GM23338 (cell line): ENCODE data around the gene MET. TPM values are rescaled to one million over a fixed set of nuclear protein-coding genes. Genes with fewer than 3 reads are reported as not detected.

Experiments
- ATAC-seq: fragments of 200-7000 bp; cut with Tn5 transposase; 3 replicates; pipeline ENCODE4 v1.9.1; 2020
- DNase-seq: peaks from one replicate; pipeline ENCODE4 v3.0.0-alpha.2; 2015; ENCODE audit warnings: low spot score
- H2AFZ ChIP-seq: fragments of 200-600 bp; sonication (generic); 2 replicates; pipeline ENCODE4 v1.8.0; 2016; ENCODE audit warnings: antibody characterized with exemption, mild to moderate bottlenecking, moderate library complexity
- H3F3A ChIP-seq: fragments of 200-600 bp; sonication (generic); replicated peaks from 2 replicates; pipeline ENCODE4 v1.8.0; 2017; ENCODE audit warnings: antibody characterized with exemption, mixed run types, low read depth
- H3K27ac ChIP-seq: fragments of 200-600 bp; sonication (generic); 2 replicates; pipeline ENCODE4 v1.6.1; 2016; ENCODE audit warnings: low read depth
- H3K27me3 ChIP-seq: fragments of 200-600 bp; sonication (generic); 2 replicates; pipeline ENCODE4 v1.8.0; 2016; ENCODE audit warnings: mild to moderate bottlenecking, mixed run types, moderate library complexity; ENCODE audit not compliant: insufficient read depth
- H3K36me3 ChIP-seq: fragments of 200-600 bp; sonication (generic); 2 replicates; pipeline ENCODE4 v1.8.0; 2016; ENCODE audit warnings: mild to moderate bottlenecking; ENCODE audit not compliant: insufficient read depth
- H3K4me1 ChIP-seq: fragments of 200-600 bp; sonication (generic); 2 replicates; pipeline ENCODE4 v1.8.0; 2016; ENCODE audit warnings: mild to moderate bottlenecking, moderate library complexity; ENCODE audit not compliant: insufficient read depth
- H3K4me2 ChIP-seq: fragments of 200-600 bp; sonication (generic); 2 replicates; pipeline ENCODE4 v1.7.1; 2017; ENCODE audit warnings: mixed run types
- H3K4me3 ChIP-seq: fragments of 200-600 bp; sonication (generic); 2 replicates; pipeline ENCODE4 v1.6.1; 2016; ENCODE audit warnings: mixed run types
- H3K79me2 ChIP-seq: fragments of 200-600 bp; sonication (generic); replicated peaks from 2 replicates; pipeline ENCODE4 v1.8.0; 2017; ENCODE audit warnings: mild to moderate bottlenecking; ENCODE audit not compliant: insufficient read depth
- H3K9me2 ChIP-seq: fragments of 200-600 bp; sonication (generic); 2 replicates; pipeline ENCODE4 v1.8.0; 2017; ENCODE audit not compliant: insufficient read depth
- H4K20me1 ChIP-seq: fragments of 200-600 bp; sonication (generic); replicated peaks from 2 replicates; pipeline ENCODE4 v1.8.0; 2017; ENCODE audit warnings: mild to moderate bottlenecking; ENCODE audit not compliant: insufficient read depth
- H3K27ac Mint-ChIP-seq: 2 replicates; pipeline ENCODE4 v1.8.0; 2020; ENCODE audit warnings: inconsistent platforms, mild to moderate bottlenecking, moderate library complexity, mixed read lengths
- H3K27me3 Mint-ChIP-seq: 3 replicates; pipeline ENCODE4 v1.8.0; 2022; ENCODE audit warnings: low read depth, mild to moderate bottlenecking, moderate library complexity, mixed read lengths, inconsistent platforms; ENCODE audit not compliant: insufficient read depth, poor library complexity
- H3K36me3 Mint-ChIP-seq: 3 replicates; pipeline ENCODE4 v1.8.0; 2021; ENCODE audit warnings: low read depth, mild to moderate bottlenecking, inconsistent platforms, moderate library complexity, mixed read lengths
- H3K4me1 Mint-ChIP-seq: 3 replicates; pipeline ENCODE4 v1.8.0; 2020; ENCODE audit warnings: mild to moderate bottlenecking, inconsistent platforms, mixed read lengths
- H3K4me3 Mint-ChIP-seq: 3 replicates; pipeline ENCODE4 v1.8.0; 2021; ENCODE audit warnings: moderate library complexity, mild to moderate bottlenecking, inconsistent platforms, mixed read lengths
- H3K9me3 Mint-ChIP-seq: 3 replicates; pipeline ENCODE4 v1.8.0; 2020; ENCODE audit warnings: moderate library complexity, mild to moderate bottlenecking, inconsistent platforms, mixed read lengths
- CTCF ChIP-seq, 2 experiments: fragments of 200-600 bp in 1 of 2; sonication (generic) in 1 of 2; conservative IDR thresholded peaks; 2 replicates each; pipeline versions ENCODE4 v1.5.1 to v1.6.1; 2016 to 2017; ENCODE audit warnings: antibody characterized with exemption in 2 of 2, low read depth in 2 of 2, mild to moderate bottlenecking in 2 of 2, moderate library complexity in 1 of 2
- ETS1 ChIP-seq: IDR thresholded peaks from 2 replicates; pipeline ENCODE4 v1.6.1; 2016; ENCODE audit warnings: antibody characterized with exemption
- EZH2phosphoT487 ChIP-seq: fragments of 200-600 bp; sonication (generic); IDR thresholded peaks from one replicate; pipeline ENCODE4 v1.8.1; 2018; ENCODE audit warnings: antibody characterized with exemption; ENCODE audit not compliant: unreplicated experiment
- JUNB ChIP-seq: IDR thresholded peaks from one replicate; pipeline ENCODE4 v1.6.1; 2016; ENCODE audit warnings: antibody characterized with exemption; ENCODE audit not compliant: unreplicated experiment
- POLR2AphosphoS5 ChIP-seq: IDR thresholded peaks from 2 replicates; pipeline ENCODE4 v1.6.1; 2016; ENCODE audit warnings: antibody characterized with exemption, low read depth
- REST ChIP-seq: IDR thresholded peaks from one replicate; pipeline ENCODE4 v1.6.1; 2018; ENCODE audit warnings: antibody characterized with exemption; ENCODE audit not compliant: unreplicated experiment
- ZNF331 ChIP-seq: fragments of 250-450 bp; sonication (Bioruptor Pico); IDR thresholded peaks from 2 replicates; pipeline ENCODE4 v1.5.0; 2020; ENCODE audit warnings: low read depth, mild to moderate bottlenecking, moderate library complexity
- ZNF462 ChIP-seq: fragments of 250-450 bp; sonication (Bioruptor Pico); IDR thresholded peaks from 2 replicates; pipeline ENCODE4 v1.5.0; 2020; ENCODE audit warnings: mild to moderate bottlenecking, moderate library complexity
- polyA plus RNA-seq: library from polyadenylated mRNA; unstranded; fragments of >200 nt; fragmentation: Nextera tagmentation; extraction: Ambion mirVana; gene quantifications from 2 replicates; pipeline ENCODE4 v1.2.1, GENCODE V29; 2016
- total RNA-seq: library from RNA; depleted of rRNA; stranded (reverse); fragments of >200 nt; shearing (Covaris generic); gene quantifications from 2 replicates; pipeline ENCODE4 v1.2.3, GENCODE V29; 2014

MET gene
- total and polyA plus RNA-seq, 2 experiments from 2014 or later: 4.8 to 23.1 TPM

GRCh38 chr7:116807011-116807560, 135.1 kb downstream of the MET start (continued):
- TF ChIP-seq CTCF (conservative IDR thresholded peaks at IDR 0.05; ENCODE audit: low read depth in 2 of 2) (no peak), ETS1 (no peak), POLR2AphosphoS5 (no peak), JUNB (no peak)

- no peak overlapping the region for H3K4me3 ChIP-seq
- H2AFZ ChIP-seq: no peak overlapping the region
- peak; percentile 89 for DNase-seq
- H3K4me1 ChIP-seq: peaks cover 13% of the 10 kb centered on the region; the same call in 1 of the 2 replicates
- no peaks in the 10 kb centered on the region for H3K36me3 ChIP-seq
- no peak overlapping the region for H3K27ac ChIP-seq
- no peak overlapping the region for H3K27ac Mint-ChIP-seq
- H3K9me3 Mint-ChIP-seq: no peaks in the 10 kb centered on the region
- H3K9me2 ChIP-seq: no peaks in the 10 kb centered on the region
- H3K4me1 Mint-ChIP-seq: peaks cover 34% of the 10 kb centered on the region
- H3K27me3 Mint-ChIP-seq: no peaks in the 10 kb centered on the region
- no peaks in the 10 kb centered on the region for H4K20me1 ChIP-seq
- no peak overlapping the region for H3K4me3 Mint-ChIP-seq
- H3K79me2 ChIP-seq: no peaks in the 10 kb centered on the region
- H3K4me2 ChIP-seq: no peak overlapping the region
- H3K36me3 Mint-ChIP-seq: no peaks in the 10 kb centered on the region
- no peaks in the 10 kb centered on the region for H3K27me3 ChIP-seq
- peak; percentile 92 for ATAC-seq
- H3F3A ChIP-seq: no peaks in the 10 kb centered on the region
- peak; percentile 80 to 89 for TF ChIP-seq CTCF (conservative IDR thresholded peaks at IDR 0.05; ENCODE audit: low read depth in 2 of 2)
- no peak for TF ChIP-seq EZH2phosphoT487
- no peak for TF ChIP-seq ZNF331 (CRISPR knock-in tag)
- no peak for TF ChIP-seq REST
- no peak for TF ChIP-seq ZNF462 (CRISPR knock-in tag)
Observed at GRCh38 chr7:116809636-116810266, 137.8 kb downstream of the MET start.
